MCF 10A (cell line): Measurements from ENCODE around the gene USP10. TPM values are rescaled to one million over a fixed set of nuclear protein-coding genes. Genes with fewer than 3 reads are reported as not detected.

Experiments
- BruUV-seq: library from RNA; stranded (reverse); fragments of 400-500 nt; replicated peaks from 2 replicates; lab custom pipeline; 2021; lab: Mats Ljungman, UMichigan
- CTCF ChIA-PET: fragments of 300-600 bp; sonication (Branson Sonifier 250); formaldehyde crosslinking; extraction: SDS; loops from one replicate; lab custom pipeline; 2021; ENCODE audit warnings: antibody characterized with exemption, inconsistent platforms; lab: Yijun Ruan, JAX
- POLR2A ChIA-PET: fragments of 300-600, 350-650 bp; sonication (Branson Sonifier 250); formaldehyde crosslinking; extraction: SDS; loops from one replicate; lab custom pipeline; 2020; ENCODE audit warnings: antibody characterized with exemption, inconsistent platforms; lab: Yijun Ruan, JAX
- DNase-seq: peaks from one replicate; pipeline ENCODE4 v3.0.0-alpha.2; 2018; ENCODE audit not compliant: unreplicated experiment
- H3K27ac Mint-ChIP-seq: one replicate; pipeline ENCODE4 v1.8.0; 2022; ENCODE audit warnings: mild to moderate bottlenecking, low read depth, mixed read lengths; ENCODE audit not compliant: unreplicated experiment
- H3K27me3 Mint-ChIP-seq: one replicate; pipeline ENCODE4 v1.8.0; 2022; ENCODE audit warnings: mixed read lengths; ENCODE audit not compliant: insufficient read depth, unreplicated experiment
- H3K36me3 Mint-ChIP-seq: one replicate; pipeline ENCODE4 v1.8.0; 2022; ENCODE audit warnings: mild to moderate bottlenecking, moderate library complexity, mixed read lengths; ENCODE audit not compliant: insufficient read depth, unreplicated experiment
- H3K4me1 Mint-ChIP-seq: one replicate; pipeline ENCODE4 v1.8.0; 2022; ENCODE audit warnings: mixed read lengths; ENCODE audit not compliant: insufficient read depth, unreplicated experiment
- H3K4me3 Mint-ChIP-seq: one replicate; pipeline ENCODE4 v1.8.0; 2022; ENCODE audit warnings: mild to moderate bottlenecking, moderate library complexity, mixed read lengths; ENCODE audit not compliant: unreplicated experiment
- H3K9me3 Mint-ChIP-seq: one replicate; pipeline ENCODE4 v1.8.0; 2022; ENCODE audit warnings: mixed read lengths; ENCODE audit not compliant: unreplicated experiment
- CTCF ChIP-seq: fragments of 200-600 bp; IDR thresholded peaks from one replicate; pipeline ENCODE4 v1.8.0; 2022; ENCODE audit warnings: antibody characterized with exemption, mild to moderate bottlenecking; ENCODE audit not compliant: unreplicated experiment
- intact Hi-C: fragments of 100-400 bp; cut with micrococcal nuclease; formaldehyde crosslinking; loops from 2 replicates; pipeline ENCODE4 v1.14.1; 2022
- total RNA-seq: library from RNA; stranded (reverse); gene quantifications from 2 replicates; pipeline ENCODE4 v1.2.3, GENCODE V29; 2022

USP10 gene
- total RNA-seq, 1 experiment from 2014 or later: 129 TPM

- Mint-ChIP-seq H3K27ac (no peak overlapping the region), H3K27me3 (no peaks in the 10 kb centered on the region), H3K36me3 (peaks cover 32% of the 10 kb centered on the region), H3K4me1 (peaks cover 49% of the 10 kb centered on the region), H3K4me3 (no peak overlapping the region), H3K9me3 (no peaks in the 10 kb centered on the region)
- POLR2A ChIA-PET: no interaction called here
- intact Hi-C loops: no loop called here
- TF ChIP-seq CTCF: no peak
- no TSS peak for BruUV-seq
- no peak for DNase-seq
- CTCF ChIA-PET: interaction anchor here (0.6 to 6.6 kb wide), 10 partner anchors 11 to 89 kb away, joined by 3 to 52 read pairs (median 4); no protein-coding TSS in a partner anchor
Measured at GRCh38 chr16:84712138-84712671, 12.4 kb downstream of the USP10 start.

GRCh38 chr16:84712801-84713775, 13.3 kb downstream of the USP10 start:
- H3K36me3 Mint-ChIP-seq: peaks cover 34% of the 10 kb centered on the region
- no peak overlapping the region for H3K4me3 Mint-ChIP-seq
- intact Hi-C loops: no loop called here
- POLR2A ChIA-PET: interaction anchor here (0.6 to 0.7 kb wide), 2 partner anchors 13 to 804 kb away, joined by 3 read pairs; no protein-coding TSS in a partner anchor
- H3K9me3 Mint-ChIP-seq: no peaks in the 10 kb centered on the region
- H3K27me3 Mint-ChIP-seq: no peaks in the 10 kb centered on the region
- CTCF ChIA-PET: interaction anchor here (0.6 to 6.6 kb wide), 9 partner anchors 10 to 90 kb away, joined by 3 to 52 read pairs (median 6); no protein-coding TSS in a partner anchor
- no peak for TF ChIP-seq CTCF
- peaks cover 46% of the 10 kb centered on the region for H3K4me1 Mint-ChIP-seq
- BruUV-seq: no TSS peak
- DNase-seq: no peak
- no peak overlapping the region for H3K27ac Mint-ChIP-seq

GRCh38 chr16:84714028-84714427, 14.2 kb downstream of the USP10 start:
- H3K4me1 Mint-ChIP-seq: peaks cover 42% of the 10 kb centered on the region
- intact Hi-C loops: no loop called here
- TF ChIP-seq CTCF: no peak
- CTCF ChIA-PET: interaction anchor here (1.0 to 6.6 kb wide), 4 partner anchors 12 to 24 kb away, joined by 3 to 52 read pairs (median 6); no protein-coding TSS in a partner anchor
- POLR2A ChIA-PET: interaction anchor here (0.7 kb wide), 1 partner anchor 14 kb away, joined by 3 read pairs; no protein-coding TSS in a partner anchor
- no peaks in the 10 kb centered on the region for H3K9me3 Mint-ChIP-seq
- no peak for DNase-seq
- H3K36me3 Mint-ChIP-seq: peaks cover 26% of the 10 kb centered on the region
- no peak overlapping the region for H3K4me3 Mint-ChIP-seq
- H3K27ac Mint-ChIP-seq: no peak overlapping the region
- BruUV-seq: no TSS peak
- no peaks in the 10 kb centered on the region for H3K27me3 Mint-ChIP-seq

GRCh38 chr16:84715424-84715823, 15.6 kb downstream of the USP10 start:
- peaks cover 41% of the 10 kb centered on the region for H3K4me1 Mint-ChIP-seq
- H3K4me3 Mint-ChIP-seq: no peak overlapping the region
- no peak for TF ChIP-seq CTCF
- DNase-seq: no peak
- no TSS peak for BruUV-seq
- no peak overlapping the region for H3K27ac Mint-ChIP-seq
- CTCF ChIA-PET: interaction anchor here (0.7 to 6.6 kb wide), 6 partner anchors 11 to 212 kb away, joined by 3 to 52 read pairs (median 5); no protein-coding TSS in a partner anchor
- H3K9me3 Mint-ChIP-seq: no peaks in the 10 kb centered on the region
- POLR2A ChIA-PET: interaction anchor here (0.7 to 1.4 kb wide), 3 partner anchors 10 to 14 kb away, joined by 3 to 5 read pairs (median 4); no protein-coding TSS in a partner anchor
- peaks cover 21% of the 10 kb centered on the region for H3K36me3 Mint-ChIP-seq
- intact Hi-C loops: no loop called here
- no peaks in the 10 kb centered on the region for H3K27me3 Mint-ChIP-seq
